AG10803 (cell line): ENCODE data around the gene CELSR1.
A peak's percentile ranks its signal among the peaks of the same experiment; 100 is the strongest.

Experiments used
- DNase-seq: peaks from one replicate; pipeline ENCODE4 v3.0.0; 2010; ENCODE audit warnings: low read depth
- H3K4me3 ChIP-seq: 2 replicates; pipeline ENCODE4 v1.5.1; 2011; ENCODE audit warnings: mild to moderate bottlenecking, low read length, control low read depth
- TF ChIP-seq, protein P1 (sequence below): conservative IDR thresholded peaks from 2 replicates; pipeline ENCODE4 v1.5.1; 2011; ENCODE audit warnings: mild to moderate bottlenecking, low read length, control low read depth, inconsistent platforms

CELSR1 gene

DNA sequence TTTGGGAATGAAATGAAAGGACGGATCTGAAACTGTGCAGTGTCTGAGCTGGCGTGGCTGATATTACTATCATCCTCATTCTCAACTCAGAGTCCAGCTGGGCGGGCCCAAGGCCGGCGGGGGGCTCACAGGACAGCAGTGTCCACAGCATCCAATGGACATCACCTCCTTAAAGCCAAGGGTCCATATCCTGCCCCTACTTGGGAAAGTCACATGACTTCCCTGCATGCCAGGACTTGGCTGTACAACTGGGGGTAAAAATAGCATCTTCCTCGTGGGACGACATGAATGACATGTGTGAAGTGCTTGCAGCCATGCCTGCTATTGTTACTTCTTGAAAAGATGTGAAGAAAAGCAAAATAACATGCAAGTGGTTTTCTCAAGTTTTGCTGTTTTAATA, 119.7 kb downstream of the CELSR1 start:
- no peak for DNase-seq
- TF ChIP-seq, protein P1, sequence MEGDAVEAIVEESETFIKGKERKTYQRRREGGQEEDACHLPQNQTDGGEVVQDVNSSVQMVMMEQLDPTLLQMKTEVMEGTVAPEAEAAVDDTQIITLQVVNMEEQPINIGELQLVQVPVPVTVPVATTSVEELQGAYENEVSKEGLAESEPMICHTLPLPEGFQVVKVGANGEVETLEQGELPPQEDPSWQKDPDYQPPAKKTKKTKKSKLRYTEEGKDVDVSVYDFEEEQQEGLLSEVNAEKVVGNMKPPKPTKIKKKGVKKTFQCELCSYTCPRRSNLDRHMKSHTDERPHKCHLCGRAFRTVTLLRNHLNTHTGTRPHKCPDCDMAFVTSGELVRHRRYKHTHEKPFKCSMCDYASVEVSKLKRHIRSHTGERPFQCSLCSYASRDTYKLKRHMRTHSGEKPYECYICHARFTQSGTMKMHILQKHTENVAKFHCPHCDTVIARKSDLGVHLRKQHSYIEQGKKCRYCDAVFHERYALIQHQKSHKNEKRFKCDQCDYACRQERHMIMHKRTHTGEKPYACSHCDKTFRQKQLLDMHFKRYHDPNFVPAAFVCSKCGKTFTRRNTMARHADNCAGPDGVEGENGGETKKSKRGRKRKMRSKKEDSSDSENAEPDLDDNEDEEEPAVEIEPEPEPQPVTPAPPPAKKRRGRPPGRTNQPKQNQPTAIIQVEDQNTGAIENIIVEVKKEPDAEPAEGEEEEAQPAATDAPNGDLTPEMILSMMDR, result no peak
- no peak overlapping the region for H3K4me3 ChIP-seq

DNA sequence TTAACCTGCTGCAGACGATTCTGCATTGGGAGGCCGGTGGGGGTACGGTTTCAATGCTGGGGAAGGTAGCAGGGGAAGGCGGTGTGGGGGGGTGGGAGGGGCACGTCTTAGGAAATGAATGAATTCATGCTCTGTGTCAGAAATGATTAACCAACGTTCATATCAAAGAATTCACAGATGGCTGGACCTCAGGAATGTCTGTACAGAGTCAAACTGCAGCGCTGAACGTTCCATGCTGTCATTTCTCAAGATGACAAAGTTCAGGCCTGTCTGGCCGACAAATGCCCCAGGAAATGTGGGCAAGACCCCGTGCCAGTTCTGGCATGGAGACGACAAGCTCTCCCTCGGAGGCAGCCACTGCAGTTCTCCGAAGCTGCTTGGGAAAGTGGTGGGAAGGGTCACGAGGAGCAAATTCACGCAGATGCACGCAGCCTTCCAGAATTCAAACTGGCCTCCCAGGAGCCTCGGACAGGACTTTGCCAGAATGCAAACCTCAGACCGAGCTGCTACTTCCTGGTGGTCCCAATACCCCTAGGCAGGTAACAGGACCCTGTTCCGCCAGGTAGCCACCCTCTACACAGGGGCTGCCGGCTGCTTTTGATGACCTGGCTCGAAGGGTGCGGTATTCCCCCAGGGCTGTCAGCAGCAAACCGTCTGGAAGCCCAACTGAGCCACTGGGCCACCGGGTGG, 120.4 kb downstream of the CELSR1 start:
- DNase-seq, result peak; percentile 69
- no peak overlapping the region for H3K4me3 ChIP-seq
- TF ChIP-seq, protein P1, result no peak

DNA sequence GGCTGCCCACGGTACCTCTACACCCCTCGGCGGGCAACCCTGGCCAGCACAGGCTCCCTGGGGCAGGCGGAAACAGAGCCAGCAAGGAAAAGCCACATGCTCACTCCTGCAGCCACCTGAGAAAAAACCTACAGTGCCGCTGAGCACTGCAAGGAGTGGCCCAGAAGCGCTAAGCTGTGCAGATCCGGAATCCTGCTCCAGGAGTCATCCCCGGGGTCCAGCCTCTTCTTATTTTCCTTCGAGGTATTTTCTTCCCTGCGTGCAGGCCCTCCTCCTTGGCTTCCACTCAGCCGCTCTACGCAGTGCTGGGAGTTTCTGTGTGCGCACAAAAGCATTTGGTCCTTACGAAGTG, 120.9 kb downstream of the CELSR1 start:
- peak; percentile 32 for DNase-seq

DNA sequence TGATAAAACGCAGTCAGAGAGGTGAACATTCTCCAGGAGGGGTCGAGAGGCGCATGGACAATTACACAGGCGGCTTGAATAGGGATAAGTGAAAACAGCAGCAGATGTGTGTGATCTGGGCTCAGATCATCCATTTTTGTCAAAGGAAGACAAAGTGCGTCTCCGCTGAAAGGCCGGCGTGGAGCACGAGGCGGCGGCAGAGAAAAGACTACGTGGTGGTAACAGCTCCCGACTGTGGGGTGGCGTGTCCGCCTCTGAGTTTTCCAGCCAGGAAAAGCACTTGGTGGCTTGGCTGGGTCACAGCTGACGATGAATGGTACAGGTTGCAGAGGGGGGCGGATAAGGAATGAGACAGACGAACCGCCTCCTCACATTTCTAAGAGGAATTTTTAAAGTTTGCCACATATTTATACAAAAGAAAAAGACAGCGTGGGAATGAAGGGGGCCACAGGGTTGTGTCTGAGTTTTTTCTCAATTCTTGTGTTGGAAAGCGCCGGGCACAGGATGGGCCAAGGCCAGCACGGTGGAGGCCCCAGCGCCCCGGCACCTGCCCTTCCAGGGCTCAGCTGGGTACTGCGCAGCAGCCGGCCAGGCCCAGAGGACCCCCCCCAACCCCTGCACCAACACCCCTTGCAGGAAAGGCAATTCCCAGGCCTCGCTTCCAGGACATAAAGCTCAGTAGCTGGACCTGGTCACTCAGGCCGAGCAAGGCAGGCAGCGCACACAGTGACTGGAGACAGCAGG, 121.5 kb downstream of the CELSR1 start:
- no peak overlapping the region for H3K4me3 ChIP-seq
- TF ChIP-seq, protein P1, result 0 out of 2 replicates have a peak, but pooled peaks have one; percentile 7
- peak; percentile 64 for DNase-seq

More for the DNA sequence above, 120.9 kb downstream of the CELSR1 start:
- H3K4me3 ChIP-seq, result no peak overlapping the region
- TF ChIP-seq, protein P1, result no peak

DNA sequence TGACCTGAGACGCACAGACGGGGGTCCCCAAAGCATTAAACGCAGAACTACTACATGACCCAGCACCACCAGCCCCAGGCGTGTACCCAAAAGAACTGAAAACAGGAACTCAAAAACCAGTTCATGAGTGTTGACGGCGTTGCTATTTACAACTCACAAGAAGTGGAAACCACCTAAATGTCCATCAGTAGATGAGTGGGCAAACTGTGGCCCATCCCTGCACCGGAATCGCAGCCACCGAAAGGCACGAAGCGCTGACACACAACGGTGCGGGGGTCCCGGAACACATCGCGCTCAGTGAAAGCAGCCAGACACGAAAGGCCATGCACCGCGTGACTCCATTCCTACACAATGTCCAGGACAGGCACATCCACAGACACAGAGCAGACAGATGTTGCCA, 122.7 kb downstream of the CELSR1 start:
- no peak overlapping the region for H3K4me3 ChIP-seq
- no peak for DNase-seq
- TF ChIP-seq, protein P1, result no peak

DNA sequence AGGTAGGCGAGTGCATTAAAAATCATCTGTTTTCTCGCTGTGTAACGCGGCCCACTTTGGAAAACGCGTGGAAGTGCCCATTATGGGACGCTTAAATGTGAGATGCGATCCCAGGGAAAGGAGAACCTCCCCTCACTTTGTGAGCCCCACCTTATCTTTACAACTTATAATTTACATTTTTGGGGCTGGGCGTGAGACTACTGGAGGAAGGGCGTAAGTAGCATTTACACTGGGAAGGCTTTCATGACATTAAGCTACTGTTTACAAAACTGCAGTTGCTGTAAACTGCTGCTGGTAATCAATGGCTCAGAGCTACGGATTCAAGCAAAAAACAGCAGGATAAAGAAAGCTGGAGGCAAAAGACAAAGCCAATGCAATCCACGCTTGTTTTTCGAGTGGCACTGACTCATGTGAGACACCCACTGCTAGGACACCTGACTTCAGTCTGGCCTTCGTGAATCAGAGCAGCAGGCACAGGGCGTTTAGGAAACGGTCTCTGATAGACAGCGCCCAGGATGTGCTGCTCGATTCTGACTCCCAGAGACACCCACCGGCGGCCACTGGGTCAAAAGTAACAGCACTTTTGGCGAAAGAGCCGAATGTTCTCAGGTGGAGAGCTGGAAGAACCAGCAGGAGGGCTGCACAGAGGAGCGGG, 123.6 kb downstream of the CELSR1 start:
- H3K4me3 ChIP-seq, result no peak overlapping the region
- DNase-seq, result no peak
- TF ChIP-seq, protein P1, result no peak
